HG03064 (cell line): ENCODE results near the gene ZGRF1.
A peak's percentile ranks its signal among the peaks of the same experiment; 100 is the strongest.
"Not testable (repeated sequence)": the region's sequence is repeated elsewhere in the genome, so short reads cannot be mapped to it uniquely, and the experiment has no call there.

Experiments
- ATAC-seq: cut with Tn5 transposase; IDR thresholded peaks from one replicate; pipeline ENCODE4 v1.9.1; 2021; ENCODE audit warnings: low read depth; ENCODE audit not compliant: unreplicated experiment

ZGRF1 gene

GRCh38 chr4:112645541-112646329 lies 9.0 kb upstream of the ZGRF1 start:
- no peak for ATAC-seq

- not testable (repeated sequence) for ATAC-seq
These were observed 8.2 kb upstream of the ZGRF1 start for GRCh38 chr4:112644595-112645535.

GRCh38 chr4:112642526-112642925 lies 5.8 kb upstream of the ZGRF1 start:
- no peak for ATAC-seq

- no peak for ATAC-seq
These were observed 800 bp upstream of the ZGRF1 start for GRCh38 chr4:112637552-112637866.

GRCh38 chr4:112633477-112634235 lies 3.1 kb downstream of the ZGRF1 start:
- ATAC-seq: no peak

- ATAC-seq: no peak
These were observed 10.5 kb downstream of the ZGRF1 start for GRCh38 chr4:112626228-112626627.

GRCh38 chr4:112616984-112617383 lies 19.7 kb downstream of the ZGRF1 start:
- ATAC-seq: no peak

GRCh38 chr4:112612814-112613213 lies 23.9 kb downstream of the ZGRF1 start:
- ATAC-seq: not testable (repeated sequence)

GRCh38 chr4:112604589-112604988 lies 32.1 kb downstream of the ZGRF1 start:
- peak; percentile 71 for ATAC-seq

- ATAC-seq: no peak
These were observed 41.7 kb downstream of the ZGRF1 start for GRCh38 chr4:112594993-112595392.

GRCh38 chr4:112593438-112594133 lies 43.1 kb downstream of the ZGRF1 start:
- peak; percentile 70 for ATAC-seq

- no peak for ATAC-seq
These were observed 44.0 kb downstream of the ZGRF1 start for GRCh38 chr4:112592717-112593116.

- no peak for ATAC-seq
These were observed 45.1 kb downstream of the ZGRF1 start for GRCh38 chr4:112591593-112591992.

GRCh38 chr4:112589206-112589605 lies 47.5 kb downstream of the ZGRF1 start:
- no peak for ATAC-seq

GRCh38 chr4:112585977-112586736 lies 50.6 kb downstream of the ZGRF1 start:
- no peak for ATAC-seq

GRCh38 chr4:112567536-112567935 lies 69.2 kb downstream of the ZGRF1 start:
- ATAC-seq: no peak

- ATAC-seq: no peak
These were observed 71.9 kb downstream of the ZGRF1 start for GRCh38 chr4:112564706-112565270.

- no peak for ATAC-seq
These were observed 73.1 kb downstream of the ZGRF1 start for GRCh38 chr4:112563431-112564200.
